ENCODE measurements around the gene PRPF6.

DNA sequence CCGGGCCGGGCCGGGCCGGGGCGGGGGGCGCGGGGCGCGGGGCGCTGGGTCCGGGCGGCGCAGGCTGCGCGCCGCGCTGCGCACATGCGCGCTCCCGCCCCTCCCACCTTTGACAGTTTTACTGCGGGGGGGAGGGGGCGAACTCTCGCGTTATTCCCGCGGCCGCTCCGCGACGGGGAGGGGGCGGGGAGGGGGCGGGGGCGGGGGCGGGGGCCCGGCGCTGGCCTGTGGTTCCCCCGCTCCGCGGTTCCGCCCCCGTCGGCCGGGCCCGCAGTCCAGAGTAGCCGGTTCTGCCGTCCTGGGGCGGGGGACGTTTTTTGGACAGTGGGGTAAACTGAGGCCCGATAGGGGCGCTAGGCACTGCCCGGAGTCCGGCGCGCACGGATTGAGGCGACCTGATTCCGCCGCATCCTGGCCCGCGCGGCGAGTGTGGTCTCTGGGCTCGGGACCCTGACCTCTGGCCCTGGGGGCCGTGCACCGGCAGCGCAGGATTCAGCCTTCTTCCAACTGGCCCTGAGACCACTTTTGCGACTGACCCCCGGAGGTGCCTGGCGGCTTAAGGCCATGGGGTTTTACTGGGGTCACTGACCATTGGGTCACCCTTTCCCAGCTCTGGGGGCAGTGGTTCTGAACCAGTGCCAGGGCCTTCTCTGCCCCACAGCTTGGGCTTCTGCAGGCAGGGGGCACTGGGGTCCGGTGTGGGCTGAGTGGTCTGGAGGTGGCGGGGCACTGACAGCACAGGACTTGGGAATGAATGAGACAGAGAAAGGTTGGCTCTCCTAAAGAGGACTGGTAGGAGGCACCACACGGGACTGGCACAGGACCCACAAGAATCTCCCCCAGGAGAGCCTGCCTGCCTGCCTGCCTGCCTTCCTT, 10.9 kb upstream of the PRPF6 start, which contains the start of gene ZNF512B:
- TF ChIP-seq, protein P1, sequence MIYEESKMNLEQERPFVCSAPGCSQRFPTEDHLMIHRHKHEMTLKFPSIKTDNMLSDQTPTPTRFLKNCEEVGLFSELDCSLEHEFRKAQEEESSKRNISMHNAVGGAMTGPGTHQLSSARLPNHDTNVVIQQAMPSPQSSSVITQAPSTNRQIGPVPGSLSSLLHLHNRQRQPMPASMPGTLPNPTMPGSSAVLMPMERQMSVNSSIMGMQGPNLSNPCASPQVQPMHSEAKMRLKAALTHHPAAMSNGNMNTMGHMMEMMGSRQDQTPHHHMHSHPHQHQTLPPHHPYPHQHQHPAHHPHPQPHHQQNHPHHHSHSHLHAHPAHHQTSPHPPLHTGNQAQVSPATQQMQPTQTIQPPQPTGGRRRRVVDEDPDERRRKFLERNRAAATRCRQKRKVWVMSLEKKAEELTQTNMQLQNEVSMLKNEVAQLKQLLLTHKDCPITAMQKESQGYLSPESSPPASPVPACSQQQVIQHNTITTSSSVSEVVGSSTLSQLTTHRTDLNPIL (CRISPR knock-in tag; IDR thresholded peaks at IDR 0.05; ENCODE audit: low read depth): no peak
- TF ChIP-seq GLIS3 (CRISPR knock-in tag; IDR thresholded peaks at IDR 0.05) (0 out of 2 replicates have a peak, but pooled peaks have one; percentile 4), CSDC2 (CRISPR knock-in tag; IDR thresholded peaks at IDR 0.05) (no peak), ZFP3 (CRISPR knock-in tag; IDR thresholded peaks at IDR 0.05) (no peak), ZNF70 (CRISPR knock-in tag; IDR thresholded peaks at IDR 0.05) (no peak)
- TF ChIP-seq, protein P2, sequence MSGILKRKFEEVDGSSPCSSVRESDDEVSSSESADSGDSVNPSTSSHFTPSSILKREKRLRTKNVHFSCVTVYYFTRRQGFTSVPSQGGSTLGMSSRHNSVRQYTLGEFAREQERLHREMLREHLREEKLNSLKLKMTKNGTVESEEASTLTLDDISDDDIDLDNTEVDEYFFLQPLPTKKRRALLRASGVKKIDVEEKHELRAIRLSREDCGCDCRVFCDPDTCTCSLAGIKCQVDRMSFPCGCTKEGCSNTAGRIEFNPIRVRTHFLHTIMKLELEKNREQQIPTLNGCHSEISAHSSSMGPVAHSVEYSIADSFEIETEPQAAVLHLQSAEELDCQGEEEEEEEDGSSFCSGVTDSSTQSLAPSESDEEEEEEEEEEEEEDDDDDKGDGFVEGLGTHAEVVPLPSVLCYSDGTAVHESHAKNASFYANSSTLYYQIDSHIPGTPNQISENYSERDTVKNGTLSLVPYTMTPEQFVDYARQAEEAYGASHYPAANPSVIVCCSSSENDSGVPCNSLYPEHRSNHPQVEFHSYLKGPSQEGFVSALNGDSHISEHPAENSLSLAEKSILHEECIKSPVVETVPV (CRISPR knock-in tag; IDR thresholded peaks at IDR 0.05): no peak
- TF ChIP-seq, protein P3, sequence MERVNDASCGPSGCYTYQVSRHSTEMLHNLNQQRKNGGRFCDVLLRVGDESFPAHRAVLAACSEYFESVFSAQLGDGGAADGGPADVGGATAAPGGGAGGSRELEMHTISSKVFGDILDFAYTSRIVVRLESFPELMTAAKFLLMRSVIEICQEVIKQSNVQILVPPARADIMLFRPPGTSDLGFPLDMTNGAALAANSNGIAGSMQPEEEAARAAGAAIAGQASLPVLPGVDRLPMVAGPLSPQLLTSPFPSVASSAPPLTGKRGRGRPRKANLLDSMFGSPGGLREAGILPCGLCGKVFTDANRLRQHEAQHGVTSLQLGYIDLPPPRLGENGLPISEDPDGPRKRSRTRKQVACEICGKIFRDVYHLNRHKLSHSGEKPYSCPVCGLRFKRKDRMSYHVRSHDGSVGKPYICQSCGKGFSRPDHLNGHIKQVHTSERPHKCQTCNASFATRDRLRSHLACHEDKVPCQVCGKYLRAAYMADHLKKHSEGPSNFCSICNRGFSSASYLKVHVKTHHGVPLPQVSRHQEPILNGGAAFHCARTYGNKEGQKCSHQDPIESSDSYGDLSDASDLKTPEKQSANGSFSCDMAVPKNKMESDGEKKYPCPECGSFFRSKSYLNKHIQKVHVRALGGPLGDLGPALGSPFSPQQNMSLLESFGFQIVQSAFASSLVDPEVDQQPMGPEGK (CRISPR knock-in tag; IDR thresholded peaks at IDR 0.05; ENCODE audit: borderline replicate concordance): 0 out of 2 replicates have a peak, but pooled peaks have one; percentile 10
- TF ChIP-seq, protein P4, sequence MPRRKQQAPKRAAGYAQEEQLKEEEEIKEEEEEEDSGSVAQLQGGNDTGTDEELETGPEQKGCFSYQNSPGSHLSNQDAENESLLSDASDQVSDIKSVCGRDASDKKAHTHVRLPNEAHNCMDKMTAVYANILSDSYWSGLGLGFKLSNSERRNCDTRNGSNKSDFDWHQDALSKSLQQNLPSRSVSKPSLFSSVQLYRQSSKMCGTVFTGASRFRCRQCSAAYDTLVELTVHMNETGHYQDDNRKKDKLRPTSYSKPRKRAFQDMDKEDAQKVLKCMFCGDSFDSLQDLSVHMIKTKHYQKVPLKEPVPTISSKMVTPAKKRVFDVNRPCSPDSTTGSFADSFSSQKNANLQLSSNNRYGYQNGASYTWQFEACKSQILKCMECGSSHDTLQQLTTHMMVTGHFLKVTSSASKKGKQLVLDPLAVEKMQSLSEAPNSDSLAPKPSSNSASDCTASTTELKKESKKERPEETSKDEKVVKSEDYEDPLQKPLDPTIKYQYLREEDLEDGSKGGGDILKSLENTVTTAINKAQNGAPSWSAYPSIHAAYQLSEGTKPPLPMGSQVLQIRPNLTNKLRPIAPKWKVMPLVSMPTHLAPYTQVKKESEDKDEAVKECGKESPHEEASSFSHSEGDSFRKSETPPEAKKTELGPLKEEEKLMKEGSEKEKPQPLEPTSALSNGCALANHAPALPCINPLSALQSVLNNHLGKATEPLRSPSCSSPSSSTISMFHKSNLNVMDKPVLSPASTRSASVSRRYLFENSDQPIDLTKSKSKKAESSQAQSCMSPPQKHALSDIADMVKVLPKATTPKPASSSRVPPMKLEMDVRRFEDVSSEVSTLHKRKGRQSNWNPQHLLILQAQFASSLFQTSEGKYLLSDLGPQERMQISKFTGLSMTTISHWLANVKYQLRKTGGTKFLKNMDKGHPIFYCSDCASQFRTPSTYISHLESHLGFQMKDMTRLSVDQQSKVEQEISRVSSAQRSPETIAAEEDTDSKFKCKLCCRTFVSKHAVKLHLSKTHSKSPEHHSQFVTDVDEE (CRISPR knock-in tag; IDR thresholded peaks at IDR 0.05): no peak

All from SK-N-SH treated with all-trans-retinoic acid at 6 μM for 48 hours (cell line).